EH (cell line): ENCODE data around the gene PTPRC.

Experiments used
- DNase-seq: peaks from one replicate; pipeline ENCODE4 v3.0.0-alpha.2; 2015; ENCODE audit warnings: low read depth

The PTPRC gene

GRCh38 chr1:198643808-198644207 lies 5.0 kb downstream of the PTPRC start:
- no peak for DNase-seq

DNA sequence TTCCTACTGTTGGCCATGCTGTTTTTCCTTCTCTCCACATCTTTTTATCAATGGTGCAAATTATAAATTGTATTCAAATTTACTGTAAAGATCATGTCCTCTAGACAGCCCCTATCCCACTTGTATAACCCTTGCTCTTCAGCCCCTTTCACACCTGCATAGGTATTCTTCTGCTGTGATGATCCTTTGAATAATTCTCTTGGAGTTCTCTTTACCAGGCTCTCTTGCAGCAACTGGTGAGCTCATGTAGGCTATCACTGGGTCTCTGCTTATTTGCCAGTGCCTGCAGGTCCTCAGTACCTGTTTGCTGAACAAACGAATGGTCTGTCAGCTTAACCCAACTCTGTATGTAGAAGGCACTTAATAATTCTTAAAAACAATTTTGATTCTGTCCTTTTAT lies 8.2 kb downstream of the PTPRC start:
- DNase-seq = no peak

DNA sequence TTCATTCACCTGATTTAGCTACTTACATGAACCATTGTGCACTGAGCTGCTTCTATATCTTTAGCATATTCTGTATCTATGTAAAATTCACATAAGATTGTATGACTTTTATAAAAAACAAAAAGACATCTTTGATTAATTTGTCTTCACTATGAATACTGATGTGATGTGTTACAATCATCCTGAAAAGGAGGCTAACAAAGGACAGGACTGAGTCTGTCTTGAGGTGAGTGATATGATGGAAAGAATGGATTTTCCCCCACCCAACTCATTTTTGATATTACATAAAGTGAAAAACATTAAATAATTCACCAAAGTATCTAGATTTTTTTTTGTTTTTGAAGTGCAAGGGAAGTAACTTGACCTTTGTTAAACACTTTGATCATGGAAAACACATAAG lies 9.8 kb downstream of the PTPRC start:
- DNase-seq = no peak

DNA sequence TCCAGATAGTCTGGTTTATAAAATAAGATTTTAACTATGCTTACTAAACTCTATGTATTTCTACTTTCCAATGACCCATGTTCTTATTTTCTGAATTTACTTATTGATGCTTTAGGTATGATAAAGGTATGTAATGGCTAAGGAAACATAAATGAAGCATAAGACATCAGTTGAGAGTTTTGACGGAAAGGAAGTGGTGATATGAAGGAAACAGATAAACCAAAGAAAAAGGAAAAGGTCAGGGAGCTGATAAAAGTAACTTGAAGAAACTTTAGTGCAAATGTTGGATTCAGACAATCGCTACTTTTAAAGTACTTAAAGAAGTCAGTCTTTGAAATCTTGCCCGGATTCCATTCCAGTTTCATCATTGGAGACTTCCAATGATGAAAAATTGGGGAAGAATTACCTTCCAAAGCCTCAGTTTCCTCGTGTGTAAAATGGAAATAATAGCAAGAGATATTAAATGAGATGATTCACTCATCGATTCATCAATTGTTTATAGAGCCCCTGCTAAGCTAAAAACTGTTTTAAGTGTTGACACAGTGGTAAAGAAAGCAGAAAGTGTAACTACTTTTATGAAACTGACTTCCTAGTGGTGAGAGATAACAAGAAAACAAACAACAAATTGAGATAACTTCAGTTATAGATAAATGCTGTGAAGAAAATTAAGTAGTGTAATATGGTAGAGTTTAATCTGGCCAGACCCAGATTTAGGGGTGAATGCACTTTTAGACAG lies 10.6 kb downstream of the PTPRC start:
- DNase-seq = no peak

GRCh38 chr1:198649968-198650338 lies 11.1 kb downstream of the PTPRC start:
- no peak for DNase-seq

DNA sequence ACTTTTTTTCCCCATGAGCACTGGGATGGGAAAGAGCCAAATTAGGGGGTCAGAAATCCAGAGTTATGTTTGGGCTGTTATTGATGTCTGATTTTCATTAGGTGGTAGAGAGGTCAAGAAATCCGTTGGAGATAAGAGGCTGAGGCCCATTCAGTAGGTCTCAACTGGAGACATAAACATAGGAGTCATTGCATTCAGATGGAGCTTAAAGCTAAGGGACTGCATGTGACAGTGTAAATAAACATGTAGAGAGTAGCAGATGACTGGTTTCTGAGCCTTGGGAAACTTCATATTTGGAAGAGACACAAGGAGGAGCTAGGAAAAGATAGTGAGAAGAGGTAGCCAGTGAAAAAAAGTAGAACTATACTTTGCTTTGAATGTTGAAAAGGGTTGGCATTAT lies 11.7 kb downstream of the PTPRC start:
- DNase-seq = no peak

DNA sequence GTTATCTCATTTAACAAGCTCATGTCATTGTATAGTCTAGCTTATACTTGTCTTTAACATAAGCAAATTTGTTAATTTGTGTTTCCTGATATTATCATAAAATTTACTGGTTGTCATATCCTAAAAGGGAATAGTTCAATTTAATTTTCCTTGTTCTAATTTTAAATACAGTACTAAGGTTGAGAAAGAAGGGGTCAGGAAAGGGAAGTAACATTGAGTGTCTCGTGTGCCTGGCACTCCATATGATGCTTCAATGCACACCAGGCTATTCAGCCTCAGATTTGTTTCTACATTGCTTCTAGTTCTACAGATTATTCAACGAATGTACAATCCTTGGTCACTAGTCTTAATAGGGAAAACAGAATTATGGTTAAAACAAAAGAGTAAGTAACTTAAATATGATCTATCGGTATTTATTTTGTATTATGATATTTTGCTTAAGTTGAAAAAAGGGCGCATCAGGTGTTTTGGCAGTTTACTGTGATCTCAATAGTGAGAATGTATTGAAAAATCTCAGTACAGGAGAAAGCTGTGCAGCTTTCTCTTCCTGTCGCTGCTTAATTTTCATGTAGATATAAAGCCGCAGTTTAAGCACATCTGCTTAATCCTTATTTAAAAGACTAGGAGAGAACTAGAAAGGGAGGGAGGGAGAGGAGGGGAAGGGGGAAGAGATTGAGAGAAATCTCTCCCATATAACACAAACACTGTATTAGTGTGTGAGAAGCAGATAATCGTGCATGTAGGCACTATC lies 13.0 kb downstream of the PTPRC start:
- DNase-seq = no peak

- no peak for DNase-seq
Measured at GRCh38 chr1:198653808-198654413, 15.1 kb downstream of the PTPRC start.

DNA sequence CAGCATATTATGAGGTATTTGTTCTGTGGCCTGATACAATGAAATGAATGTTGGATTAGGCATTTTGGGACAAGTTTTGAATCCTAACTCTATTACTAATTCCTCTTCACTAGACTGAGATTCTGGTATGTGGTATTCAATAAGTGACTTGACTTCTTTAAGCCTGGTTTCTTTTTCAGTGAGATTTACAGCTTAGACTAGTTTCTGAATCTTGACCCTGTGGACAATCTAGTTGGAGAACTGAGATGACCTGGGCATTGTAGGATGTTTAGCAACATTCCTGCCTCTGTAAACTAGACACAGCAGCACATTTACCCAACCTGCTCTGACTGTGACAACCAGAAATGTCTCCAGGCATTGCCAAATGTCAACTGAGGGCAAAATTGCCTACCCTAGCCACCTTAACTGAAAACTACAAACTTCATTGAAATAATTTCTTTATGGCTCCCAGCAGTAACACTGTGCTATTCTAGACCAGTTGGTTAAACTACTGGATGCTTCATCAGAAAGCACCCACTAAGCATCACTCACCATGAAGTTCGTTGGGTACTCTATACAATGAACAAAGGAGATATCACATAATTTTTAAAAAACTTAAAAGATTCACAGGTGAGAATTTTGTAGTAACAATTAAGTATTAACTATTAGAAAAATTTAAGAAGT lies 16.8 kb downstream of the PTPRC start:
- peak; percentile 76 for DNase-seq

GRCh38 chr1:198656500-198656932 lies 17.7 kb downstream of the PTPRC start:
- DNase-seq = peak; percentile 49

DNA sequence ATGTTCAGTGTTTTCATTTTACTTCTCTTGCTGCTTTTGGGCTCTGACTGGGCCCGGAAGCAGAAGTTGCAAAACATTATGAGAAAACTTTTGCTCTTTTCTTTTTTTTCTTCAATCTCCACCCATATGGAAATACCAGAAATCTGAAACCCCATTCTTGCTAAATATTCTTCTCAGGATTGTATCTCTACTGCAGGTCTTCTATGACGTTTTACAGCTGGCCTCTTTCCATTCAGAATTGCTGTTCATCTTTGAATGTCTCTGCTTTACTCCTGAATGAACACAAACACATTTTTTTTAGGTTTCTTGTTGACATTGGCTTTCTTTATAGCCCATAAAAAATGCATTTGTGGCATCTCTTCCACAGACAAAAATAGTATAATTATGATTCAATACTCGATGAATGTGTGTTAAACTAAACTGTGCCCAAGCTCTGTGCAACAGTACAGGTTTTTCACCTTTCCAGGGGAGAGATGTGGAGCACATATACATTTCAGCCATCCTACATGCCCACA lies 18.8 kb downstream of the PTPRC start:
- DNase-seq = peak; percentile 99

GRCh38 chr1:198660341-198661261 lies 21.8 kb downstream of the PTPRC start:
- no peak for DNase-seq

DNA sequence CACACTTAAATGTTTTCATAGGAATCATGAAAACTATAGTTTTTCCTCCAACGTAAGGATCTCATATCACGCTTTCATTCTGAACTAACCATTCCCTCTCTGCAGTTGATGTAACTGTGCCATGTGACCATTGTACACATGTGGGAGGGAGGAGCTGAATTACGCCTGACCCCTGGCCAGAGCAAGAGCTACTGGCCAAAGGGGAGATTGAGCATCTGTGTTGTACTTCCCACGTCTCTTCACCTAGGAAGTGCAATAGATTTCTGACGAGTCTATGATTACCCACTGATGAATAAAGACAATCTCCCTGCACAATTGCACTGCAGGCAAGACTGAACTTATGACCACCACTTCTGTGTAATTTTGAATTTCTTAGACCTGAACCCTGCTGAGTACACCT lies 24.0 kb downstream of the PTPRC start:
- DNase-seq = no peak

GRCh38 chr1:198664068-198664788 lies 25.4 kb downstream of the PTPRC start:
- DNase-seq = no peak

GRCh38 chr1:198667186-198667585 lies 28.3 kb downstream of the PTPRC start:
- DNase-seq = peak; percentile 82

DNA sequence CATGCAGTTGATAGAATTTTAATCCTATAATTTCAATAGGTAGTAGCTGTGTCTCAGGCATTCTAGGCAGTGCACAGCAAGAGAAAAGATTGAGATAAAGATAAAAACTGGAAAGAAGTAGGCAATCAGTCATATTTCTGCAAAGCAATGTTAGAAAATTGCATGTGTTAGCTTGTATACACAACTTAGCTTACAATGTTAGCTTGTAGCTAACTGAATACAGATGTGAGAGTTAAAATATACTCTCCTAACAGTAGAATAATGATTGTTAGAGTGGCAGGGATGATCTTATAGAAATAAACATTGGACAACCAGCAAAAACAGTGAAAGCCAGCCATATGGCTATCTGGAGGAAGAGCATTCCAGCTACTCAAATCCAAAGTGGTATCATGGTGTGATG lies 29.0 kb downstream of the PTPRC start:
- peak; percentile 75 for DNase-seq

DNA sequence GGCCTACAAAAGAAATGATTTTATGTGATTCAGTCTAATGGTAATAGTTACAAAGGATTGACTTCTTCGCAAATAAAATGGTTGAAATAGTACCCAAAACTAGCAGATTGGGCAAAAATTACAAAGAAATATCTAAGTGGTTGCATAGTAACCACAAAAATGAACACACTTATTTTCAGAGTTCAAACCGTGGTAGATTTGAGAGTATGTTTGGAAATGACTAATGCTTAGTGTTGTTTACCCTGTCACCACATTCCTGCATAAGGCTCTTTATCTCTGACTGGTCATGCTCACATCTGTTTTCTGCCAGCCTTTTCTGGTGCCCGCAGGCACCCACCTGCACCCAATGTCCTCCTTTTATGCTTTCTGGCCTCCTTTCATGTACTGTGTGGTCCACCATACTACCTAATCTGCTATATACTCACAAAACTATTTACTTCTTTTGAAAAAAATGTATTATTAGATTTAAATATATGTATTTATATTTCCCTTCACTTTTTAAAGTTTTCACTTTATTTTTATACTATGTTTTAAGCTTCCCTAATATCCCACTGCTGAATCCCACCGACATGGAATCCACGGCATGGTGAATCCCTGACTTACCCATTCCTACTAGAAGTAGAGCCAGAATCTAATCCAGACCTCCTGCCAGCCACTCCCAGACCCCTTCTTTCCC lies 30.3 kb downstream of the PTPRC start:
- peak; percentile 95 for DNase-seq

DNA sequence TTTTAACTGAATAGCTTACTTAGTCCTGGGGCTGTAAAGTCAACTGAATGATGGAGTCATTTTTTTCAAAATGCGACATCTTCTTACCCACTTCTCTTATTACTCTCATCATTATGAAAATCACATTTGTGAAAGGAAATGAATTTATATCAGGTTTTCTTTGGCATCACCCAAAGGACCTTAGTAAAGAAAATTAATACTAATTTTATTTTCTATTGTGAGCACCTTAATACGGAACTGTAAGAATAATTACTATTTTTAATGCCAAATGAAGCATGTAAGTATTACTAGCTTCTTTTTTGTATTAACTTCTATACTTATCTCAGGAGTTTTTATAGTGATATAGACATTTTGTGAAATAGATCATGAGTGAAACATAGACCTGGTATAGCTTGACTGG lies 30.9 kb downstream of the PTPRC start:
- no peak for DNase-seq

- no peak for DNase-seq
Measured at GRCh38 chr1:198671136-198671535, 32.3 kb downstream of the PTPRC start.

DNA sequence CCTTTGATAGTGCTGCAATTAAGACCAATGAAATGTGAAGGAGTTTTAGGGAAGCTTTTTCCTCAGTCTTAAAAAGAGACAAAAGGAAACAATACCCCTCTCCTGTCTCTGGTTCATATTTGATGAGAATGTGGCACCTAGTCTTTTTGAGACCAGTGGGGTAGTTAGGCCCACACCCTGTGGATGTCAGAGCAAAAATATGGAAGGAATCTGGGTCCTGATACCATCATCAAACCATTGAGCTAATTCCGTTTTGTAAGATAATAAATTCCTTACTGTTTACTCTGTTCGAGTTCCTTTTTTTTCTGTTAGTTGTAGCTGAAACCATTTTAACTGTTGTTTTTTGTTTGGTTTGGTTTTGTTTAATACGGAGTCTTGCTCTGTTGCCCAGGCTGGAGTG lies 33.3 kb downstream of the PTPRC start:
- DNase-seq = peak; percentile 95
